Stimulated activated CD4-positive, alpha-beta T cell treated with anti-CD3 and anti-CD28 coated beads, Interleukin-1b, Interleukin-23, amount 100 ng/mL, for 4 hours (primary cell): ENCODE measurements around the gene ATP5PF.
"Not testable (repeated sequence)": the region's sequence is repeated elsewhere in the genome, so short reads cannot be mapped to it uniquely, and the experiment has no call there.

ENCODE experiments used
- DNase-seq, 2 donors: peaks; one replicate each; pipeline ENCODE4 v3.0.0-alpha.2; 2020; ENCODE audit warnings: low read depth in 2 of 2

The ATP5PF gene

GRCh38 chr21:25722631-25723030 lies 12.1 kb downstream of the ATP5PF start:
- no peak for DNase-seq

DNA sequence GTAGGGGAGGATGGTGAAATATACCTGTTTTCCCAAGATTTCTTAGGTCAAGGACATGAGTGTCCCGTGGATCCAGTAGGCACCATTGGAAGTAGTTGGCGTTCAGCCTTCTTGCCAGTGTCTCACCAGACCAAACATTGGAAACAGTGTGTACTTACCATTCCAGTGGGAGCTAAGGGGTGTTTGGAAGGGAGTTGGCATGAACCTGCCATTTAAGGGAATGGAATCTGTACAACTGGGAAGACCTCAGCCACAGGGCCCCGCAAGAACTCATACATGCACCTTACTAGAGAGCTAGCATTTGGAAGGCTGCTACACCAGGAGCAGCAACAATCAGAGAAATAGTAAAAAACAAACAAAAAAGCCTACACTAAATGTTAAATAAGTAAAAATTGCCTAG lies 12.7 kb downstream of the ATP5PF start:
- no peak for DNase-seq

GRCh38 chr21:25717491-25718147 lies 17.1 kb downstream of the ATP5PF start:
- DNase-seq: no peak

GRCh38 chr21:25714066-25714465 lies 20.6 kb downstream of the ATP5PF start:
- DNase-seq: not testable (repeated sequence)

- no peak for DNase-seq
Observed at GRCh38 chr21:25710550-25710949, 24.2 kb downstream of the ATP5PF start.

GRCh38 chr21:25709684-25710265 lies 24.9 kb downstream of the ATP5PF start:
- DNase-seq: no peak

DNA sequence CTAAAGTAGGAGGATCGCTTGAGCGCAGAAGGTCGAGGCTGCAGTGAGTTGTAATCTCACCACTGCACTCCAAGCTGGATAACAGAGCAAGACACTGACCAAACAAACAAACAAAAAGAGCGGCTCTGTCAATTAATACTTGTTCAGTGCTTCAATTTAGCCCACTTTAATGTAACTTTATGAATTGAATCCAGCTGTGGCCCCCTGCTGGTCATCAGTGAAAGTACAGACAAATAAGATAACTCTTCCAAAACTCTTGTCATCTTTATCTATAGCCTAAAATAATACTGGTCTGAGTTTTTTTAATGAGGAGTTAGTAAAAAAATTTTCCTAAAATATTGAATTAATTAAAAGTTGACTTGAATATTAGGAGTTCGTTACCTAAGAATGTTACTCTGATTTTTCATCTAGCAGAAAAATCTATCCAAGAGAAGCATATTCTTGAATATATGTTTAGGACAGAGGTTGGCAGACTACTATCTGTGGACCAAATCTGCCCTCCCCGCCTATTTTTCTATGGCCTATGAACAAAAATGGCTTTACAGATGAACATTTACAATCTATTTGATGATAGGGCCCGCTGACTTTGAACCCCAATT lies 26.1 kb downstream of the ATP5PF start:
- peak; percentile 12 to 42 for DNase-seq

GRCh38 chr21:25701529-25701928 lies 33.2 kb downstream of the ATP5PF start:
- DNase-seq: no peak

- no peak for DNase-seq
Observed at GRCh38 chr21:25700741-25701140, 34.0 kb downstream of the ATP5PF start.

DNA sequence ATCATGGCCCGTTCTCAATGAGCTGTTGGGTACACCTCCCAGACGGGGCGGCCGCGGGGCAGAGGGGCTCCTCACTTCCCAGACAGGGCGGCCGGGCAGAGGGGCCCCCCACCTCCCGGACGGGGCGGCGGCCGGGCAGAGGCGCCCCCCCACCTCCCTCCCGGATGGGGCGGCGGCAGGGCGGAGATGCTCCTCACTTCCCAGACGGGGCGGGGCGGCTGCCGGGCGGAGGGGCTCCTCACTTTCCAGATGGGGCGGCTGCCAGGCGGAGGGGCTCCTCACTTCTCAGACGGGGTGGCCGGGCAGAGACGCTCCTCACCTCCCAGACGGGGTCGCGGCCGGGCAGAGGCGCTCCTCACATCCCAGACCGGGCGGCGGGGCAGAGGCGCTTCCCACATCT lies 39.2 kb downstream of the ATP5PF start:
- DNase-seq: not testable (repeated sequence)

DNA sequence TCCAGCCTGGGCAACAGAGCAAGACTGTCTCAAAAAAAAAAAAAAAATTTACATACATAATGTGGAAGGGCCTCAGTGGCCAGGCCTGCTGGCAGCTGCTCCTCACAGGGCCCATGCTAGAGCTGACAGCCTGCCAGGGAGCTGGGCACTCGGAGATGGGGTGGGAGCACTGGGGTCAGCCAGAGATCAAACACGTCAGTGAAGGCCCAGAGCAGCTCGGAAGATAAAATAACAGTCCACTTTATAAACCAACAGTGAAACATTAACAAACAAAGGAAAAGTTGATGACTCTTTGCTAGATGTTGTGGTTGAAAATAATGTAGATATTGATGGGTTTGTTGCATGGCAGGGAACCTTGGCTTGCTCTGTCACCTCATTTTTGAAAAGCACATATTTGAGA lies 42.7 kb downstream of the ATP5PF start:
- no peak for DNase-seq

DNA sequence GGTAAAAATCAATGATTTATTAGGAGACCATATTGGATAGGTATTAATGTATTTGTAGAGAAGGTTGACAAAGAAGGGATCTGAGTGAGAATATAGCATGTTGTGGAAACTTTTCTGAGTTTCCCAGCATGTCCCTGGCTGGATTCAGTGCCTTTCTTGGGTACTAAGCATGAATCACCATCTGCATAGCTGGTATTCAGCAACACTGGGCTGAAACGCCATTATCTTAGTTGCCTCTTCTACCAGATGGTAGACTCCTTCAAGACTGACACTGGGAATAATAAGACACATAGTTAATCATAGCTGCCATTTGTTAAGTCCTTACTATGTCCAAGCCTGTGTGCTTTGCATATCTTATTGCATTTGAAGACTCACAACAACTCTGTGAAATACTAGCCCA lies 45.5 kb downstream of the ATP5PF start:
- DNase-seq: no peak

- DNase-seq: no peak
Observed at GRCh38 chr21:25688275-25689155, 46.2 kb downstream of the ATP5PF start.

DNA sequence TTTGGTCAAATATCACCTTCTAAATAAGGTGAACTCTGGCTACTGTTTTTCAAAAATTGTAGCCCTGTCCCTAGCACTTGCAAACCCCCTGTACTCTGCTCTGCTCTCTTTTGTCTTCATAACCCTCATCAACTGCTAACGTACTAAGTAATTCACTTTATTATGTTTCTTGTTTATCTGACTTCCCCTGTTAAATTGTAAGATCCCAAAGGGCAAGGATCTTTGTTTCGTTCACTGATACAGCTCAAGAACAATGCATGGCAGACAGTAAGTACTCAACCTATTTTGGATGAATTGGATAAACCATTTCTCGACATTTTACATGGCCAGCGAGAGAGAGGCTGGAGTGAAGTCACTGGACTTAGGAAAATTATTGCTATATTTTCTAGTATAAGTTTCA lies 46.9 kb downstream of the ATP5PF start:
- DNase-seq: no peak

- no peak for DNase-seq
Observed at GRCh38 chr21:25682382-25682781, 52.3 kb downstream of the ATP5PF start.

GRCh38 chr21:25676451-25676850 lies 58.3 kb downstream of the ATP5PF start:
- DNase-seq: no peak
